Prostate gland (tissue), 2 donors: ENCODE results near the gene DDX31.

Experiments used
- POLR2A ChIP-seq: fragments of 450-650 bp; IDR thresholded peaks from one replicate; pipeline ENCODE4 v1.6.1; 2016; ENCODE audit warnings: antibody characterized with exemption, mild to moderate bottlenecking
- TF ChIP-seq, protein P1 (sequence below), 4 experiments: fragments of 200-600 bp in 2 of 4; fragments of 450-650 bp in 2 of 4; sonication (generic) in 2 of 4; IDR thresholded peaks; 1 replicate in 3 of 4; 2 replicates in 1 of 4; pipeline ENCODE4 v1.5.1; 2016 to 2019; ENCODE audit warnings: antibody characterized with exemption in 4 of 4, mild to moderate bottlenecking in 2 of 4, moderate library complexity in 2 of 4

DNA sequence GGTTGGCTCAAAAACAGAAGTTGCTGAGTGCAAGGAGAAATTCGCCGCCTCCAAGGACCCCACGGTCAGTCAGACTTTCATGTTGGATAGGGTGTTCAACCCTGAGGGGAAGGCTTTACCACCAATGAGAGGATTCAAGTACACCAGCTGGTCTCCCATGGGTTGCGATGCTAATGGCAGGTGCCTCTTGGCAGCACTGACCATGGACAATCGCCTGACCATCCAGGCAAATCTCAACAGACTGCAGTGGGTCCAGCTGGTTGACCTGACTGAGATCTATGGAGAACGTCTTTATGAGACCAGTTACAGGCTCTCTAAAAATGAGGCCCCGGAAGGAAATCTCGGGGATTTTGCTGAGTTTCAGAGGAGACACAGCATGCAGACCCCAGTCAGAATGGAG lies 8.2 kb upstream of the DDX31 start:
- no peak for TF ChIP-seq POLR2A
- TF ChIP-seq, protein P1, sequence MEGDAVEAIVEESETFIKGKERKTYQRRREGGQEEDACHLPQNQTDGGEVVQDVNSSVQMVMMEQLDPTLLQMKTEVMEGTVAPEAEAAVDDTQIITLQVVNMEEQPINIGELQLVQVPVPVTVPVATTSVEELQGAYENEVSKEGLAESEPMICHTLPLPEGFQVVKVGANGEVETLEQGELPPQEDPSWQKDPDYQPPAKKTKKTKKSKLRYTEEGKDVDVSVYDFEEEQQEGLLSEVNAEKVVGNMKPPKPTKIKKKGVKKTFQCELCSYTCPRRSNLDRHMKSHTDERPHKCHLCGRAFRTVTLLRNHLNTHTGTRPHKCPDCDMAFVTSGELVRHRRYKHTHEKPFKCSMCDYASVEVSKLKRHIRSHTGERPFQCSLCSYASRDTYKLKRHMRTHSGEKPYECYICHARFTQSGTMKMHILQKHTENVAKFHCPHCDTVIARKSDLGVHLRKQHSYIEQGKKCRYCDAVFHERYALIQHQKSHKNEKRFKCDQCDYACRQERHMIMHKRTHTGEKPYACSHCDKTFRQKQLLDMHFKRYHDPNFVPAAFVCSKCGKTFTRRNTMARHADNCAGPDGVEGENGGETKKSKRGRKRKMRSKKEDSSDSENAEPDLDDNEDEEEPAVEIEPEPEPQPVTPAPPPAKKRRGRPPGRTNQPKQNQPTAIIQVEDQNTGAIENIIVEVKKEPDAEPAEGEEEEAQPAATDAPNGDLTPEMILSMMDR (IDR thresholded peaks at IDR 0.05), result no peak
